ENCODE data around the gene PPIA. TPM values are rescaled to one million over a fixed set of nuclear protein-coding genes. Genes with fewer than 3 reads are reported as not detected.
"Not testable (repeated sequence)": the region's sequence is repeated elsewhere in the genome, so short reads cannot be mapped to it uniquely, and the experiment has no call there.

Gene PPIA
- total RNA-seq, 1 donor, result 2,422 TPM

GRCh38 chr7:44775383-44776107 is 20.9 kb upstream of the PPIA start:
- H3K4me3 ChIP-seq (ENCODE audit: low read depth, low read length), result no peak overlapping the region
- no peak for TF ChIP-seq CTCF (IDR thresholded peaks at IDR 0.05; ENCODE audit: insufficient read depth, low read depth, low read length)
- DNase-seq (ENCODE audit: low read depth), result no peak

- DNase-seq (ENCODE audit: low read depth), result no peak
- H3K4me3 ChIP-seq (ENCODE audit: low read depth, low read length), result no peak overlapping the region
- no peak for TF ChIP-seq CTCF (IDR thresholded peaks at IDR 0.05; ENCODE audit: insufficient read depth, low read depth, low read length)
These were observed 20.3 kb upstream of the PPIA start for GRCh38 chr7:44776211-44776610.

GRCh38 chr7:44782460-44782859 is 14.0 kb upstream of the PPIA start:
- TF ChIP-seq CTCF (IDR thresholded peaks at IDR 0.05; ENCODE audit: insufficient read depth, low read depth, low read length), result no peak
- DNase-seq (ENCODE audit: low read depth), result no peak
- H3K4me3 ChIP-seq (ENCODE audit: low read depth, low read length), result no peak overlapping the region

GRCh38 chr7:44783407-44783806 is 13.1 kb upstream of the PPIA start:
- TF ChIP-seq CTCF (IDR thresholded peaks at IDR 0.05; ENCODE audit: insufficient read depth, low read depth, low read length), result no peak
- no peak overlapping the region for H3K4me3 ChIP-seq (ENCODE audit: low read depth, low read length)
- no peak for DNase-seq (ENCODE audit: low read depth)

GRCh38 chr7:44784364-44784763 is 12.1 kb upstream of the PPIA start:
- DNase-seq (ENCODE audit: low read depth), result no peak
- TF ChIP-seq CTCF (IDR thresholded peaks at IDR 0.05; ENCODE audit: insufficient read depth, low read depth, low read length), result no peak
- no peak overlapping the region for H3K4me3 ChIP-seq (ENCODE audit: low read depth, low read length)

GRCh38 chr7:44785218-44785617 is 11.3 kb upstream of the PPIA start:
- not testable (repeated sequence) for H3K4me3 ChIP-seq (ENCODE audit: low read depth, low read length); DNase-seq (ENCODE audit: low read depth)

GRCh38 chr7:44787041-44787440 is 9.4 kb upstream of the PPIA start:
- no peak for DNase-seq (ENCODE audit: low read depth)
- no peak for TF ChIP-seq CTCF (IDR thresholded peaks at IDR 0.05; ENCODE audit: insufficient read depth, low read depth, low read length)
- H3K4me3 ChIP-seq (ENCODE audit: low read depth, low read length), result no peak overlapping the region
